Measurements from ENCODE around the gene UBAC1.

The UBAC1 gene

DNA sequence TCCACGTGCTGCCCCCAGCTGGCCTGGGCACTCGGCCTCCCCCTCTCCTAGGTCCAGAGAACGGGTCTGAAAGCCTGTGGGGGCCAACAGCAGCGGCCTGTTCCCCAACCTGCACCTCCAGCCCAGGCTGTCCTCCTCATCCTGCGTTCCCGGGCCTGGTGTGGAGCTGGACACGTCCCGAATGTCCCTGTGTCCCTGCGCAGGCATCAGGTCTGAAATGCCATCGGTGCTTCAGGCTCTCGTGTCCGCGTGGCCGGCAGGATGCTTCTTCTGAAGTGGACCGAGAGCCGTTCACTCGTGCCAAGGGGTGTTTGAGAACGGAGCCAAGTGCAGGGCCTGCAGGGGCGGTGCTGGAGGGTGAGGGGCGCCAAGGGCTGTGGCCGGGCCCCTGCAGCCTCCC lies 24.7 kb upstream of the UBAC1 start:
- in situ Hi-C loops (cut with MboI; ENCODE audit: low sequenced_read_pairs, unreplicated experiment) = no loop called here
- no peak for DNase-seq (ENCODE audit: low spot score)
- no peak for TF ChIP-seq CTCF (IDR thresholded peaks at IDR 0.05; ENCODE audit: borderline replicate concordance, control extremely low read depth, extremely low read depth, insufficient read depth, missing control alignments)

- no peak for TF ChIP-seq CTCF (IDR thresholded peaks at IDR 0.05; ENCODE audit: borderline replicate concordance, control extremely low read depth, extremely low read depth, insufficient read depth, missing control alignments)
- in situ Hi-C loops (cut with MboI; ENCODE audit: low sequenced_read_pairs, unreplicated experiment) = no loop called here
- no peak for DNase-seq (ENCODE audit: low spot score)
Measured at GRCh38 chr9:135985459-135985774, 24.2 kb upstream of the UBAC1 start.

GRCh38 chr9:135984072-135984710 lies 23.0 kb upstream of the UBAC1 start:
- no peak for DNase-seq (ENCODE audit: low spot score)
- TF ChIP-seq CTCF (IDR thresholded peaks at IDR 0.05; ENCODE audit: borderline replicate concordance, control extremely low read depth, extremely low read depth, insufficient read depth, missing control alignments) = no peak
- in situ Hi-C loops (cut with MboI; ENCODE audit: low sequenced_read_pairs, unreplicated experiment) = no loop called here

DNA sequence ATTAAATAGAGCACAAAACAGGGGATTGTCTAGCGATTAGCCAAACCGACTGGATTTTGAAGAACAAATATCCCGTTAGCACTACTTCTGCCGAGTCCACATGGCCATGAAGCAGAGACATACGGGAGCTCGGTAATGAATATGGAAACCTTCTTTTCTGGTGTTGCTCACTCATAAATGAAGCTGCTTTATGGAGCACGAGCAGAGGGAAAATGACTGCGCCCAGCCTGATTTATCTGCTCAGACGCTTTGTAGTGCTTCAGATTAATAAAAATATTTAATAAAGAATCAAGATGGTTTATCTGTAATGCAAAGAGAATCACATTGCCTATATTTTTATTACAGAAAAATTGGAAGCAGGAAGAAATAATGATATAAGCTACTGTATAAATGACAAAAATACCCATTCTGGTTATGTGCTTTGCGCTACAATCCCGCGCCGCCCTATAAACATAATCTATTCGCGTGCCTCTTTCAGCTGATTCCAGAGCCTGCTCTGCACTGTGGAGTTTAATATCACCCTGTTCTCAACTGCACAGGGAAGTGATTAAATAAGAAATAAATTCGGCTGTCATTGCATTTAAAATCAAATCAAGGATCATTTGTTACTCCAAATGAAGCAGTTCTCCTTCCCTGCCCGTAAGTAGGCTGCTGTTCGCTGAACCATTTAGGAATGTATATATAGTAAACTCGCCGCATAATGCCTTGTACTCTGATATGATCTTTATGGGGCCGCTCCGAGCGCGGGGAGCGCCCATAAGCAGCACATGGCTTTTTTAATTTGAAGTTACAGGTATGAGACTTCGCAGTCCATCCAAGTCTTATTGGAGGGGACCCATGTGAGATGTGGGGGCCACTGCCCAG lies 22.3 kb upstream of the UBAC1 start:
- no peak for DNase-seq (ENCODE audit: low spot score)
- no peak for TF ChIP-seq CTCF (IDR thresholded peaks at IDR 0.05; ENCODE audit: borderline replicate concordance, control extremely low read depth, extremely low read depth, insufficient read depth, missing control alignments)
- in situ Hi-C loops (cut with MboI; ENCODE audit: low sequenced_read_pairs, unreplicated experiment) = no loop called here

GRCh38 chr9:135982499-135983207 lies 21.5 kb upstream of the UBAC1 start:
- no peak for TF ChIP-seq CTCF (IDR thresholded peaks at IDR 0.05; ENCODE audit: borderline replicate concordance, control extremely low read depth, extremely low read depth, insufficient read depth, missing control alignments)
- in situ Hi-C loops (cut with MboI; ENCODE audit: low sequenced_read_pairs, unreplicated experiment) = no loop called here

GRCh38 chr9:135980926-135981630 lies 19.9 kb upstream of the UBAC1 start:
- no peak for DNase-seq (ENCODE audit: low spot score)
- in situ Hi-C loops (cut with MboI; ENCODE audit: low sequenced_read_pairs, unreplicated experiment) = no loop called here
- no peak for TF ChIP-seq CTCF (IDR thresholded peaks at IDR 0.05; ENCODE audit: borderline replicate concordance, control extremely low read depth, extremely low read depth, insufficient read depth, missing control alignments)

More at GRCh38 chr9:135982499-135983207, 21.5 kb upstream of the UBAC1 start:
- DNase-seq (ENCODE audit: low spot score) = no peak
